Mesothelial cell of epicardium (in vitro differentiated cells): Measurements from ENCODE around the gene TMEM11. TPM values are rescaled to one million over a fixed set of nuclear protein-coding genes. Genes with fewer than 3 reads are reported as not detected.

Source experiments
- DNase-seq, 2 experiments: peaks; one replicate each; pipeline ENCODE4 v3.0.0; 2021; ENCODE audit warnings: low spot score in 2 of 2; ENCODE audit not compliant: unreplicated experiment in 2 of 2
- H3K27ac Mint-ChIP-seq: 2 replicates; pipeline ENCODE4 v1.8.0; 2021; ENCODE audit warnings: mixed read lengths
- H3K27me3 Mint-ChIP-seq: 2 replicates; pipeline ENCODE4 v1.8.0; 2021; ENCODE audit warnings: low read depth, mixed read lengths
- H3K36me3 Mint-ChIP-seq: 2 replicates; pipeline ENCODE4 v1.8.0; 2021; ENCODE audit warnings: mixed read lengths
- H3K4me1 Mint-ChIP-seq: 2 replicates; pipeline ENCODE4 v1.8.0; 2021; ENCODE audit warnings: mixed read lengths
- H3K4me3 Mint-ChIP-seq: 2 replicates; pipeline ENCODE4 v1.8.0; 2021; ENCODE audit warnings: mild to moderate bottlenecking, moderate library complexity, mixed read lengths
- H3K9me3 Mint-ChIP-seq: 2 replicates; pipeline ENCODE4 v1.8.0; 2021; ENCODE audit warnings: mixed read lengths
- CTCF ChIP-seq: fragments of 200-600 bp; sonication (generic); IDR thresholded peaks from one replicate; pipeline ENCODE4 v1.5.0; 2021; ENCODE audit warnings: antibody characterized with exemption; ENCODE audit not compliant: unreplicated experiment
- total RNA-seq: library from RNA; stranded (reverse); gene quantifications from 3 replicates; pipeline ENCODE4 v1.2.1, GENCODE V29; 2021

TMEM11 gene
- total RNA-seq, 1 donor from 2014 or later = 20.6 TPM

GRCh38 chr17:21184570-21184969 lies 29.4 kb downstream of the TMEM11 start:
- H3K27ac Mint-ChIP-seq = no peak overlapping the region
- TF ChIP-seq CTCF = no peak
- no peak for DNase-seq
- H3K27me3 Mint-ChIP-seq = no peaks in the 10 kb centered on the region
- H3K4me1 Mint-ChIP-seq = no peaks in the 10 kb centered on the region
- H3K4me3 Mint-ChIP-seq = no peak overlapping the region
- H3K9me3 Mint-ChIP-seq = no peaks in the 10 kb centered on the region
- H3K36me3 Mint-ChIP-seq = peaks cover 21% of the 10 kb centered on the region

GRCh38 chr17:21183468-21183867 lies 30.5 kb downstream of the TMEM11 start:
- Mint-ChIP-seq H3K27me3 (no peaks in the 10 kb centered on the region), H3K27ac (no peak overlapping the region), H3K4me1 (no peaks in the 10 kb centered on the region), H3K36me3 (peaks cover 17% of the 10 kb centered on the region), H3K4me3 (no peak overlapping the region), H3K9me3 (no peaks in the 10 kb centered on the region)
- DNase-seq = no peak
- TF ChIP-seq CTCF = no peak

- no peaks in the 10 kb centered on the region for H3K27me3 Mint-ChIP-seq
- peaks cover 2% of the 10 kb centered on the region for H3K4me1 Mint-ChIP-seq
- H3K9me3 Mint-ChIP-seq = no peaks in the 10 kb centered on the region
- H3K4me3 Mint-ChIP-seq = no peak overlapping the region
- no peak overlapping the region for H3K27ac Mint-ChIP-seq
- TF ChIP-seq CTCF = no peak
- no peak for DNase-seq
- H3K36me3 Mint-ChIP-seq = peaks cover 20% of the 10 kb centered on the region
Observed at GRCh38 chr17:21177854-21178600, 35.9 kb downstream of the TMEM11 start.

GRCh38 chr17:21177401-21177800 lies 36.6 kb downstream of the TMEM11 start:
- DNase-seq = no peak
- Mint-ChIP-seq H3K9me3 (no peaks in the 10 kb centered on the region), H3K27me3 (no peaks in the 10 kb centered on the region), H3K27ac (no peak overlapping the region), H3K36me3 (peaks cover 20% of the 10 kb centered on the region), H3K4me1 (peaks cover 2% of the 10 kb centered on the region), H3K4me3 (no peak overlapping the region)
- TF ChIP-seq CTCF = no peak

GRCh38 chr17:21176773-21177395 lies 37.1 kb downstream of the TMEM11 start:
- H3K27me3 Mint-ChIP-seq = no peaks in the 10 kb centered on the region
- peaks cover 23% of the 10 kb centered on the region for H3K36me3 Mint-ChIP-seq
- no peak for TF ChIP-seq CTCF
- no peak for DNase-seq
- peaks cover 2% of the 10 kb centered on the region for H3K4me1 Mint-ChIP-seq
- no peaks in the 10 kb centered on the region for H3K9me3 Mint-ChIP-seq
- no peak overlapping the region for H3K27ac Mint-ChIP-seq
- H3K4me3 Mint-ChIP-seq = no peak overlapping the region
